GM23338 (cell line): ENCODE measurements around the gene ANO1. TPM values are rescaled to one million over a fixed set of nuclear protein-coding genes. Genes with fewer than 3 reads are reported as not detected.

Source experiments
- ATAC-seq: fragments of 200-7000 bp; cut with Tn5 transposase; 3 replicates; pipeline ENCODE4 v1.9.1; 2020
- DNase-seq: peaks from one replicate; pipeline ENCODE4 v3.0.0-alpha.2; 2015; ENCODE audit warnings: low spot score
- H2AFZ ChIP-seq: fragments of 200-600 bp; sonication (generic); 2 replicates; pipeline ENCODE4 v1.8.0; 2016; ENCODE audit warnings: antibody characterized with exemption, mild to moderate bottlenecking, moderate library complexity
- H3F3A ChIP-seq: fragments of 200-600 bp; sonication (generic); replicated peaks from 2 replicates; pipeline ENCODE4 v1.8.0; 2017; ENCODE audit warnings: antibody characterized with exemption, mixed run types, low read depth
- H3K27ac ChIP-seq: fragments of 200-600 bp; sonication (generic); 2 replicates; pipeline ENCODE4 v1.6.1; 2016; ENCODE audit warnings: low read depth
- H3K27me3 ChIP-seq: fragments of 200-600 bp; sonication (generic); 2 replicates; pipeline ENCODE4 v1.8.0; 2016; ENCODE audit warnings: mild to moderate bottlenecking, mixed run types, moderate library complexity; ENCODE audit not compliant: insufficient read depth
- H3K36me3 ChIP-seq: fragments of 200-600 bp; sonication (generic); 2 replicates; pipeline ENCODE4 v1.8.0; 2016; ENCODE audit warnings: mild to moderate bottlenecking; ENCODE audit not compliant: insufficient read depth
- H3K4me1 ChIP-seq: fragments of 200-600 bp; sonication (generic); 2 replicates; pipeline ENCODE4 v1.8.0; 2016; ENCODE audit warnings: mild to moderate bottlenecking, moderate library complexity; ENCODE audit not compliant: insufficient read depth
- H3K4me2 ChIP-seq: fragments of 200-600 bp; sonication (generic); 2 replicates; pipeline ENCODE4 v1.7.1; 2017; ENCODE audit warnings: mixed run types
- H3K4me3 ChIP-seq: fragments of 200-600 bp; sonication (generic); 2 replicates; pipeline ENCODE4 v1.6.1; 2016; ENCODE audit warnings: mixed run types
- H3K79me2 ChIP-seq: fragments of 200-600 bp; sonication (generic); replicated peaks from 2 replicates; pipeline ENCODE4 v1.8.0; 2017; ENCODE audit warnings: mild to moderate bottlenecking; ENCODE audit not compliant: insufficient read depth
- H3K9me2 ChIP-seq: fragments of 200-600 bp; sonication (generic); 2 replicates; pipeline ENCODE4 v1.8.0; 2017; ENCODE audit not compliant: insufficient read depth
- H4K20me1 ChIP-seq: fragments of 200-600 bp; sonication (generic); replicated peaks from 2 replicates; pipeline ENCODE4 v1.8.0; 2017; ENCODE audit warnings: mild to moderate bottlenecking; ENCODE audit not compliant: insufficient read depth
- H3K27ac Mint-ChIP-seq: 2 replicates; pipeline ENCODE4 v1.8.0; 2020; ENCODE audit warnings: inconsistent platforms, mild to moderate bottlenecking, moderate library complexity, mixed read lengths
- H3K27me3 Mint-ChIP-seq: 3 replicates; pipeline ENCODE4 v1.8.0; 2022; ENCODE audit warnings: low read depth, mild to moderate bottlenecking, moderate library complexity, mixed read lengths, inconsistent platforms; ENCODE audit not compliant: insufficient read depth, poor library complexity
- H3K36me3 Mint-ChIP-seq: 3 replicates; pipeline ENCODE4 v1.8.0; 2021; ENCODE audit warnings: low read depth, mild to moderate bottlenecking, inconsistent platforms, moderate library complexity, mixed read lengths
- H3K4me1 Mint-ChIP-seq: 3 replicates; pipeline ENCODE4 v1.8.0; 2020; ENCODE audit warnings: mild to moderate bottlenecking, inconsistent platforms, mixed read lengths
- H3K4me3 Mint-ChIP-seq: 3 replicates; pipeline ENCODE4 v1.8.0; 2021; ENCODE audit warnings: moderate library complexity, mild to moderate bottlenecking, inconsistent platforms, mixed read lengths
- H3K9me3 Mint-ChIP-seq: 3 replicates; pipeline ENCODE4 v1.8.0; 2020; ENCODE audit warnings: moderate library complexity, mild to moderate bottlenecking, inconsistent platforms, mixed read lengths
- CTCF ChIP-seq, 2 experiments: fragments of 200-600 bp in 1 of 2; sonication (generic) in 1 of 2; conservative IDR thresholded peaks; 2 replicates each; pipeline versions ENCODE4 v1.5.1 to v1.6.1; 2016 to 2017; ENCODE audit warnings: antibody characterized with exemption in 2 of 2, low read depth in 2 of 2, mild to moderate bottlenecking in 2 of 2, moderate library complexity in 1 of 2
- ETS1 ChIP-seq: IDR thresholded peaks from 2 replicates; pipeline ENCODE4 v1.6.1; 2016; ENCODE audit warnings: antibody characterized with exemption
- EZH2 ChIP-seq: fragments of 200-600 bp; sonication (generic); IDR thresholded peaks from one replicate; pipeline ENCODE4 v1.8.0; 2017; ENCODE audit warnings: antibody characterized with exemption, mild to moderate bottlenecking, low read depth; ENCODE audit not compliant: unreplicated experiment
- EZH2phosphoT487 ChIP-seq: fragments of 200-600 bp; sonication (generic); IDR thresholded peaks from one replicate; pipeline ENCODE4 v1.8.1; 2018; ENCODE audit warnings: antibody characterized with exemption; ENCODE audit not compliant: unreplicated experiment
- JUNB ChIP-seq: IDR thresholded peaks from one replicate; pipeline ENCODE4 v1.6.1; 2016; ENCODE audit warnings: antibody characterized with exemption; ENCODE audit not compliant: unreplicated experiment
- NANOG ChIP-seq: IDR thresholded peaks from 2 replicates; pipeline ENCODE4 v1.6.1; 2016; ENCODE audit warnings: antibody characterized with exemption, borderline replicate concordance
- POLR2AphosphoS5 ChIP-seq: IDR thresholded peaks from 2 replicates; pipeline ENCODE4 v1.6.1; 2016; ENCODE audit warnings: antibody characterized with exemption, low read depth
- REST ChIP-seq: IDR thresholded peaks from one replicate; pipeline ENCODE4 v1.6.1; 2018; ENCODE audit warnings: antibody characterized with exemption; ENCODE audit not compliant: unreplicated experiment
- STAT1 ChIP-seq: IDR thresholded peaks from one replicate; pipeline ENCODE4 v1.6.1; 2016; ENCODE audit warnings: antibody characterized with exemption; ENCODE audit not compliant: unreplicated experiment
- ZNF114 ChIP-seq: fragments of 250-450 bp; sonication (Bioruptor Pico); IDR thresholded peaks from 2 replicates; pipeline ENCODE4 v1.5.0; 2020; ENCODE audit warnings: mild to moderate bottlenecking, moderate library complexity
- ZNF331 ChIP-seq: fragments of 250-450 bp; sonication (Bioruptor Pico); IDR thresholded peaks from 2 replicates; pipeline ENCODE4 v1.5.0; 2020; ENCODE audit warnings: low read depth, mild to moderate bottlenecking, moderate library complexity
- polyA plus RNA-seq: library from polyadenylated mRNA; unstranded; fragments of >200 nt; fragmentation: Nextera tagmentation; extraction: Ambion mirVana; gene quantifications from 2 replicates; pipeline ENCODE4 v1.2.1, GENCODE V29; 2016
- total RNA-seq: library from RNA; depleted of rRNA; stranded (reverse); fragments of >200 nt; shearing (Covaris generic); gene quantifications from 2 replicates; pipeline ENCODE4 v1.2.3, GENCODE V29; 2014

Gene ANO1
- total and polyA plus RNA-seq, 2 experiments from 2014 or later = 1.4 to 3.4 TPM

GRCh38 chr11:70142221-70142875 is 64.2 kb downstream of the ANO1 start (continued):
- no peak for TF ChIP-seq REST
- no peak for TF ChIP-seq ZNF114 (CRISPR knock-in tag)
- no peak for TF ChIP-seq CTCF (conservative IDR thresholded peaks at IDR 0.05; ENCODE audit: low read depth in 2 of 2)
- TF ChIP-seq STAT1 = no peak
- TF ChIP-seq ZNF331 (CRISPR knock-in tag) = no peak
- no peak for TF ChIP-seq EZH2
- no peak for TF ChIP-seq ETS1
- TF ChIP-seq EZH2phosphoT487 = no peak

- Mint-ChIP-seq H3K36me3 (no peaks in the 10 kb centered on the region), H3K9me3 (no peaks in the 10 kb centered on the region; the same call in 2 of the 3 replicates), H3K27me3 (peaks cover 14% of the 10 kb centered on the region), H3K4me3 (no peak overlapping the region), H3K27ac (no peak overlapping the region), H3K4me1 (peaks cover 50% of the 10 kb centered on the region)
- Histone ChIP-seq H3K4me2 (no peak overlapping the region), H3K4me3 (no peak overlapping the region), H2AFZ (no peak overlapping the region), H4K20me1 (no peaks in the 10 kb centered on the region), H3K4me1 (peaks cover 21% of the 10 kb centered on the region), H3K27ac (no peak overlapping the region), H3K79me2 (no peaks in the 10 kb centered on the region), H3K27me3 (no peaks in the 10 kb centered on the region), H3F3A (0 out of 2 replicates have a peak, but pooled peaks cover 4% of the 10 kb centered on the region), H3K9me2 (no peaks in the 10 kb centered on the region), H3K36me3 (no peaks in the 10 kb centered on the region)
- DNase-seq (no peak), ATAC-seq (no peak)
- TF ChIP-seq ZNF331 (CRISPR knock-in tag) (no peak), STAT1 (no peak), POLR2AphosphoS5 (no peak), NANOG (no peak), REST (no peak), EZH2 (no peak), CTCF (conservative IDR thresholded peaks at IDR 0.05; ENCODE audit: low read depth in 2 of 2) (no peak), EZH2phosphoT487 (no peak), JUNB (no peak)
Measured at GRCh38 chr11:70144262-70144661, 66.1 kb downstream of the ANO1 start.
